WERI-Rb-1 (cell line): Measurements from ENCODE around the gene PMM1.

Source experiments
- DNase-seq: peaks from one replicate; pipeline ENCODE4 v3.0.0-alpha.2; 2020
- H3K27ac ChIP-seq: fragments of 250-450 bp; sonication (Bioruptor Pico); 2 replicates; pipeline ENCODE4 v1.5.1; 2020; ENCODE audit warnings: mild to moderate bottlenecking, moderate library complexity
- H3K27me3 ChIP-seq: fragments of 250-450 bp; sonication (Bioruptor Pico); 2 replicates; pipeline ENCODE4 v1.5.1; 2021; ENCODE audit warnings: mild to moderate bottlenecking, low read depth, moderate library complexity; ENCODE audit not compliant: insufficient read depth, severe bottlenecking
- H3K36me3 ChIP-seq: fragments of 250-450 bp; sonication (Bioruptor Pico); 2 replicates; pipeline ENCODE4 v1.5.1; 2020; ENCODE audit warnings: mild to moderate bottlenecking, moderate library complexity
- H3K4me3 ChIP-seq: 2 replicates; pipeline ENCODE4 v1.5.1; 2011; ENCODE audit warnings: low read depth, mild to moderate bottlenecking, control low read depth, low read length
- H3K9me3 ChIP-seq: fragments of 250-450 bp; sonication (Bioruptor Pico); 2 replicates; pipeline ENCODE4 v1.5.1; 2021; ENCODE audit warnings: mild to moderate bottlenecking, moderate library complexity; ENCODE audit not compliant: severe bottlenecking
- CTCF ChIP-seq: IDR thresholded peaks from 2 replicates; pipeline ENCODE4 v1.5.1; 2011; ENCODE audit warnings: low read depth, mild to moderate bottlenecking, control low read depth, inconsistent platforms, low read length

The PMM1 gene

GRCh38 chr22:41613456-41613855 lies 23.8 kb upstream of the PMM1 start:
- Histone ChIP-seq H3K36me3 (peaks cover 6% of the 10 kb centered on the region), H3K27ac (no peak overlapping the region), H3K27me3 (no peaks in the 10 kb centered on the region), H3K9me3 (no peaks in the 10 kb centered on the region), H3K4me3 (no peak overlapping the region)
- DNase-seq: no peak
- TF ChIP-seq CTCF: no peak

- no peak overlapping the region for H3K27ac ChIP-seq
- no peaks in the 10 kb centered on the region for H3K27me3 ChIP-seq
- peaks cover 6% of the 10 kb centered on the region; the same call in 1 of the 2 replicates for H3K36me3 ChIP-seq
- no peak for TF ChIP-seq CTCF
- no peaks in the 10 kb centered on the region for H3K9me3 ChIP-seq
- no peak for DNase-seq
- no peak overlapping the region for H3K4me3 ChIP-seq
Measured at GRCh38 chr22:41612603-41613306, 23.1 kb upstream of the PMM1 start.

- DNase-seq: no peak
- no peak overlapping the region for H3K4me3 ChIP-seq
- H3K36me3 ChIP-seq: peaks cover 11% of the 10 kb centered on the region
- TF ChIP-seq CTCF: no peak
- H3K9me3 ChIP-seq: no peaks in the 10 kb centered on the region
- H3K27ac ChIP-seq: no peak overlapping the region
- H3K27me3 ChIP-seq: no peaks in the 10 kb centered on the region
Measured at GRCh38 chr22:41608386-41608785, 18.7 kb upstream of the PMM1 start.

- no peak for DNase-seq
- Histone ChIP-seq H3K9me3 (no peaks in the 10 kb centered on the region), H3K27me3 (no peaks in the 10 kb centered on the region), H3K27ac (no peak overlapping the region), H3K4me3 (no peak overlapping the region), H3K36me3 (peaks cover 16% of the 10 kb centered on the region)
- TF ChIP-seq CTCF: no peak
Measured at GRCh38 chr22:41603873-41604332, 14.3 kb upstream of the PMM1 start.

- no peak for TF ChIP-seq CTCF
- Histone ChIP-seq H3K4me3 (no peak overlapping the region), H3K27me3 (no peaks in the 10 kb centered on the region), H3K27ac (no peak overlapping the region), H3K9me3 (no peaks in the 10 kb centered on the region), H3K36me3 (peaks cover 16% of the 10 kb centered on the region)
- DNase-seq: no peak
Measured at GRCh38 chr22:41600976-41601375, 11.3 kb upstream of the PMM1 start.
